ENCODE measurements around the gene RC3H1. TPM values are rescaled to one million over a fixed set of nuclear protein-coding genes. Genes with fewer than 3 reads are reported as not detected.
A peak's percentile ranks its signal among the peaks of the same experiment; 100 is the strongest.

The RC3H1 gene
- total and polyA plus RNA-seq, 2 donors from 2014 or later: 2.5 to 40.5 TPM

- peaks cover 0 to 2% (median 0%) of the 10 kb centered on the region in 3 donors for H3K36me3 ChIP-seq (ENCODE audit: control insufficient read depth in 2 of 3, insufficient read depth in 3 of 3, low read length in 3 of 3)
- TF ChIP-seq CTCF (IDR thresholded peaks at IDR 0.05; ENCODE audit: borderline replicate concordance, extremely low read depth, insufficient read depth): no peak
- H3K9ac ChIP-seq (ENCODE audit: low read length in 3 of 3): no peak overlapping the region
- no peaks in the 10 kb centered on the region for H3K27me3 ChIP-seq (ENCODE audit: control insufficient read depth, insufficient read depth, low read length)
- no peaks in the 10 kb centered on the region for H3K9me3 ChIP-seq (ENCODE audit: control insufficient read depth in 2 of 3, insufficient read depth in 1 of 3, low read length in 3 of 3)
- FAIRE-seq (no peak), DNase-seq (no peak)
- no peak overlapping the region for H3K4me3 ChIP-seq (ENCODE audit: low read length in 3 of 3)
- no peak overlapping the region for H3K27ac ChIP-seq (ENCODE audit: low read depth in 2 of 2, low read length in 2 of 2)
- peaks cover 0 to 4% (median 0%) of the 10 kb centered on the region in 3 donors for H3K4me1 ChIP-seq (ENCODE audit: control insufficient read depth in 2 of 3, insufficient read depth in 2 of 3, low read depth in 1 of 3, low read length in 3 of 3)
- intact Hi-C loops (cut with DNase I): no loop called here
Observed at GRCh38 chr1:174007851-174008250, 14.3 kb downstream of the RC3H1 start.

- Histone ChIP-seq H3K4me1 (ENCODE audit: control insufficient read depth in 2 of 3, insufficient read depth in 2 of 3, low read depth in 1 of 3, low read length in 3 of 3) (peaks cover 0 to 4% (median 0%) of the 10 kb centered on the region in 3 donors), H3K27ac (ENCODE audit: low read depth in 2 of 2, low read length in 2 of 2) (no peak overlapping the region)
Observed at GRCh38 chr1:174005032-174005431, 17.1 kb downstream of the RC3H1 start.

GRCh38 chr1:174003867-174004266 is 18.3 kb downstream of the RC3H1 start:
- Histone ChIP-seq H3K4me1 (ENCODE audit: control insufficient read depth in 2 of 3, insufficient read depth in 2 of 3, low read depth in 1 of 3, low read length in 3 of 3) (peaks cover 0 to 4% (median 0%) of the 10 kb centered on the region in 3 donors), H3K4me3 (ENCODE audit: low read length in 3 of 3) (no peak overlapping the region), H3K9me3 (ENCODE audit: control insufficient read depth in 2 of 3, insufficient read depth in 1 of 3, low read length in 3 of 3) (no peaks in the 10 kb centered on the region), H3K36me3 (ENCODE audit: control insufficient read depth in 2 of 3, insufficient read depth in 3 of 3, low read length in 3 of 3) (no peaks in the 10 kb centered on the region), H3K9ac (ENCODE audit: low read length in 3 of 3) (no peak overlapping the region), H3K27ac (ENCODE audit: low read depth in 2 of 2, low read length in 2 of 2) (no peak overlapping the region), H3K27me3 (ENCODE audit: control insufficient read depth, insufficient read depth, low read length) (no peaks in the 10 kb centered on the region)
- TF ChIP-seq CTCF (IDR thresholded peaks at IDR 0.05; ENCODE audit: borderline replicate concordance, extremely low read depth, insufficient read depth): no peak
- no peak for FAIRE-seq
- intact Hi-C loops (cut with DNase I): no loop called here
- no peak for DNase-seq

More at GRCh38 chr1:174005032-174005431, 17.1 kb downstream of the RC3H1 start:
- DNase-seq (peak in 1 of 5 donors; percentile 39), FAIRE-seq (no peak)
- Histone ChIP-seq H3K36me3 (ENCODE audit: control insufficient read depth in 2 of 3, insufficient read depth in 3 of 3, low read length in 3 of 3) (no peaks in the 10 kb centered on the region), H3K4me3 (ENCODE audit: low read length in 3 of 3) (no peak overlapping the region), H3K27me3 (ENCODE audit: control insufficient read depth, insufficient read depth, low read length) (no peaks in the 10 kb centered on the region), H3K9me3 (ENCODE audit: control insufficient read depth in 2 of 3, insufficient read depth in 1 of 3, low read length in 3 of 3) (no peaks in the 10 kb centered on the region), H3K9ac (ENCODE audit: low read length in 3 of 3) (no peak overlapping the region)
- intact Hi-C loops (cut with DNase I): no loop called here
- TF ChIP-seq CTCF (IDR thresholded peaks at IDR 0.05; ENCODE audit: borderline replicate concordance, extremely low read depth, insufficient read depth): no peak

- H3K4me1 ChIP-seq (ENCODE audit: control insufficient read depth in 2 of 3, insufficient read depth in 2 of 3, low read depth in 1 of 3, low read length in 3 of 3): peaks cover 0 to 8% (median 0%) of the 10 kb centered on the region in 3 donors
- intact Hi-C loops (cut with DNase I): no loop called here
- no peak for FAIRE-seq
Observed at GRCh38 chr1:174001573-174001972, 20.6 kb downstream of the RC3H1 start.

More at GRCh38 chr1:174001573-174001972, 20.6 kb downstream of the RC3H1 start:
- H3K9me3 ChIP-seq (ENCODE audit: control insufficient read depth in 2 of 3, insufficient read depth in 1 of 3, low read length in 3 of 3): no peaks in the 10 kb centered on the region
- H3K27ac ChIP-seq (ENCODE audit: low read depth in 2 of 2, low read length in 2 of 2): no peak overlapping the region
- no peak for TF ChIP-seq CTCF (IDR thresholded peaks at IDR 0.05; ENCODE audit: borderline replicate concordance, extremely low read depth, insufficient read depth)
- no peak overlapping the region for H3K4me3 ChIP-seq (ENCODE audit: low read length in 3 of 3)
- DNase-seq: no peak
- H3K27me3 ChIP-seq (ENCODE audit: control insufficient read depth, insufficient read depth, low read length): no peaks in the 10 kb centered on the region
- H3K36me3 ChIP-seq (ENCODE audit: control insufficient read depth in 2 of 3, insufficient read depth in 3 of 3, low read length in 3 of 3): no peaks in the 10 kb centered on the region
- H3K9ac ChIP-seq (ENCODE audit: low read length in 3 of 3): no peak overlapping the region

Data from kidney (tissue), 14 donors.